22Rv1 (cell line): ENCODE results near the gene TSTD2.

Source experiments
- H3K27ac ChIP-seq: fragments of 450-650 bp; 2 replicates; pipeline ENCODE4 v1.5.1; 2017
- CTCF ChIP-seq: fragments of 450-650 bp; IDR thresholded peaks from 2 replicates; pipeline ENCODE4 v1.5.1; 2017; ENCODE audit warnings: mild to moderate bottlenecking
- ZFX ChIP-seq: fragments of 450-650 bp; IDR thresholded peaks from 2 replicates; pipeline ENCODE4 v1.6.1; 2017; ENCODE audit warnings: antibody characterized with exemption, borderline replicate concordance

The TSTD2 gene

GRCh38 chr9:97558701-97559101, 74.5 kb downstream of the TSTD2 start:
- TF ChIP-seq CTCF: no peak
- TF ChIP-seq ZFX: no peak
- no peak overlapping the region for H3K27ac ChIP-seq

DNA sequence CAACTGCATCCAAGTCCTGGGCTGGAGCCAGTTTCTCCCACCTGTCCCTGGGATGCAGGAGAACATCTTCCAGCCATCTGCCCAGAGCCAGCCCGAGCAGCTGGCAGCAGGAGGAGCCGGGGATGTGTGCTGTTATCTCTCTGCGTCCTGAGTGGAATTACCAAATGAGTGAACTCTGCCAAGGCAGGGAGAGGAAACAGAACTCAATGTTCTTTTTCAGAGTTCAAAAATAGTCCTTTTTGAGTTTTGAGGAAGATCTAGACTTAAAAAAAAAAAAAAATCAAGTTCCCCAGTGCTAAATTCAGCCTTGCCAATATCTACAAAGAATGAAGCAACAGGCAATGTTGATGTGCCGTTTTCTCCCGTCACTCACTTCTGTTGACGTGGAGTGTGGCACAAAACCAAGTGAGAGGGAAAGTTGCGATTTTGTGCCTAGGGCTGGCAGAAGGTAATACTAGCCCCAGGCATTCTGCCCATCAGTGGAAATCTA, 75.5 kb downstream of the TSTD2 start:
- TF ChIP-seq CTCF: no peak
- TF ChIP-seq ZFX: no peak
- H3K27ac ChIP-seq: no peak overlapping the region

- TF ChIP-seq CTCF (no peak), ZFX (no peak)
- H3K27ac ChIP-seq: no peak overlapping the region
These were observed 76.2 kb downstream of the TSTD2 start for GRCh38 chr9:97556721-97557605.

- no peak overlapping the region for H3K27ac ChIP-seq
- TF ChIP-seq CTCF: no peak
- TF ChIP-seq ZFX: no peak
These were observed 77.0 kb downstream of the TSTD2 start for GRCh38 chr9:97556036-97556720.

DNA sequence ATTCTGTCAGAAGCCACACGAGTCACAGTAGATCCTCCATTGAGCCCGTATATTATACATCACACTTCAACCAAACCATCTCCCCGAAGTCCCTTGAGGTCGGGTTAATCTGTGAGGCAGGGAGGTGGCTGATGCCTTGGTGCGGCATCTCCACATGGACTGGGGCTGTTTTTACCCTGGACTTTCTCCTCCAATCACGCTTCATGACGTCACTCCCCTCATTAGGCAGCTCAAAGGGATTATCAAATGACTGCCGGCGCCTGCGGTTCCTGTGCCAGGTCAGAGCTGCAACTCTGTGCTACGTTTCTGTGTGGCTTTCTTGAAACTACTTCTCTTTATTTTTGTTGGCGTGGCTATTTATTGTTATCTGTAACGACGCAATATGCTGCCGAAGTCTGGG, 78.0 kb downstream of the TSTD2 start:
- H3K27ac ChIP-seq: no peak overlapping the region
- TF ChIP-seq ZFX (no peak), CTCF (no peak)

DNA sequence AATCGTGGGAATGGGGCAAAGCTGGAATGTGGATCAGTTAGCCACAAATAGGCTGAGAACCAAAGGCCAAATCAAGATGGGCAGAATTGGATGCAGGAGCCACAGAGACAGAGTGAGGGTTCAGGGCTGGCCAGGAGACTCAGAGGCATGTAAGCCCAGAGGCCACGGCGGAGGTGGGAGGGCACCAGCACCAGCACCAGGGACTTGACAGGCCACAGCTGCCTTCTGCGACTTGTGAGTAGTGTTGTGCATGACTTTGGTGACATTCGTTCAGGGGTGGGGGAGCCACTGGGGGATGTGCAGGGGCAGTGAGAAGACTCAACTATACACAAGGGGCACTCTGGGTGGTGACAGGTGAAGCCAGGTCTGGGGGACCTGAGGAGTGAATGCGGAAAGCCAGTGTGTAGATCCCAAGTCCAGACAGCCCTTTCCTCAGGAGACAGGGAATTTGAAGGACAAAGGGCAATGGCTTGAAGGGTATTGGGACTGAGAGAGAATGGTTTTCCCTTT, 78.5 kb downstream of the TSTD2 start:
- TF ChIP-seq ZFX: no peak
- no peak for TF ChIP-seq CTCF
- H3K27ac ChIP-seq: no peak overlapping the region

DNA sequence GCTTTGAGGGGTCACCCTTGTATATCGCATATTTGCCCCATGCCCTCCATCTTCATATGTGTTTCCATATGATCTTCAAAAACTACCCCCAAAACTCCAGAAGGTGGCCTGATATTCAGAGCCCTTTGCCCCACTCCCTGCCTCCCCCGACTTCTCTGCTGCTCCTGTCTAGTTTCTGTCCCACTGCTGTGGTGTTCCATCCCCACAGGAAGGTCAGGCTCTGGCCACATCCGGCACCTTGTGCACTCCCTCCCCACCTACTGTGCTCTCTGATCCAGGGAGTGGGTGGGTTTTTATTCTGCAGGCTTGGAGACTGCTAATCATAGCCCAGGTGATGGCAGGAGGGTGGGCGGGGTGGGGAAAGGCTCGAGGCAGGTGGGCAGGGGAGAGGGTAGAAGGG, 79.3 kb downstream of the TSTD2 start:
- TF ChIP-seq ZFX: no peak
- TF ChIP-seq CTCF: no peak
- H3K27ac ChIP-seq: no peak overlapping the region
